Measurements from ENCODE around the gene PTGES3L.

DNA sequence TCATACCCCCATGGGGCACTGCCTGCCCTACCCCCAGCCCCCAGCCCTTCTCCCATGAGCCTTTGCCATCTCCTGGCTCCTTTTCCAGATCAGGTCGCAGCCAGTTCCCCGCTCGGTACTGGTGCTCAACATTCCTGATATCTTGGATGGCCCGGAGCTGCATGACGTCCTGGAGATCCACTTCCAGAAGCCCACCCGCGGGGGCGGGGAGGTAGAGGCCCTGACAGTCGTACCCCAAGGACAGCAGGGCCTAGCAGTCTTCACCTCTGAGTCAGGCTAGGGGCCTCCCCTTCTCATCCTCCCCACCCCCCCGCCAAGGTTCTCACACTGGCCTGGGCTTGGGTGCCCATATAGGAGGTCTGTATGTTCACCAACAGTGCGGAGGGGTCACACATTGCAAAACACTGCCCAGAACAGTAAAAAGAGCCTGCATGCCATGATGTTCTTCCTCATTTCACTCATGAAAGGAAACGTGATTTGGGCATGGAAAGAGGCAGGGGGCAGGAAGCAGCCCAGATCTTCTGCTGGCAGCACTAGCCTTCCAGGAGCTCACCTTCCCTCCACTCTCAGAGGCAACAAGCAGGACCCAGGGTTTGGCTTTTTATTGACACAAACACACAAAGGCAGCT, 34.3 kb upstream of the PTGES3L start:
- TF ChIP-seq, protein P1, sequence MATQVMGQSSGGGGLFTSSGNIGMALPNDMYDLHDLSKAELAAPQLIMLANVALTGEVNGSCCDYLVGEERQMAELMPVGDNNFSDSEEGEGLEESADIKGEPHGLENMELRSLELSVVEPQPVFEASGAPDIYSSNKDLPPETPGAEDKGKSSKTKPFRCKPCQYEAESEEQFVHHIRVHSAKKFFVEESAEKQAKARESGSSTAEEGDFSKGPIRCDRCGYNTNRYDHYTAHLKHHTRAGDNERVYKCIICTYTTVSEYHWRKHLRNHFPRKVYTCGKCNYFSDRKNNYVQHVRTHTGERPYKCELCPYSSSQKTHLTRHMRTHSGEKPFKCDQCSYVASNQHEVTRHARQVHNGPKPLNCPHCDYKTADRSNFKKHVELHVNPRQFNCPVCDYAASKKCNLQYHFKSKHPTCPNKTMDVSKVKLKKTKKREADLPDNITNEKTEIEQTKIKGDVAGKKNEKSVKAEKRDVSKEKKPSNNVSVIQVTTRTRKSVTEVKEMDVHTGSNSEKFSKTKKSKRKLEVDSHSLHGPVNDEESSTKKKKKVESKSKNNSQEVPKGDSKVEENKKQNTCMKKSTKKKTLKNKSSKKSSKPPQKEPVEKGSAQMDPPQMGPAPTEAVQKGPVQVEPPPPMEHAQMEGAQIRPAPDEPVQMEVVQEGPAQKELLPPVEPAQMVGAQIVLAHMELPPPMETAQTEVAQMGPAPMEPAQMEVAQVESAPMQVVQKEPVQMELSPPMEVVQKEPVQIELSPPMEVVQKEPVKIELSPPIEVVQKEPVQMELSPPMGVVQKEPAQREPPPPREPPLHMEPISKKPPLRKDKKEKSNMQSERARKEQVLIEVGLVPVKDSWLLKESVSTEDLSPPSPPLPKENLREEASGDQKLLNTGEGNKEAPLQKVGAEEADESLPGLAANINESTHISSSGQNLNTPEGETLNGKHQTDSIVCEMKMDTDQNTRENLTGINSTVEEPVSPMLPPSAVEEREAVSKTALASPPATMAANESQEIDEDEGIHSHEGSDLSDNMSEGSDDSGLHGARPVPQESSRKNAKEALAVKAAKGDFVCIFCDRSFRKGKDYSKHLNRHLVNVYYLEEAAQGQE (IDR thresholded peaks at IDR 0.05; ENCODE audit: insufficient read depth in 1 of 2, low read depth in 2 of 2, low read length in 2 of 2), result no peak
- TF ChIP-seq POLR2AphosphoS5 (IDR thresholded peaks at IDR 0.05; ENCODE audit: low read depth, low read length), result no peak
- no peak for TF ChIP-seq FOXP2 (optimal IDR thresholded peaks at IDR 0.05; ENCODE audit: borderline replicate concordance, extremely low read depth, extremely low read length, insufficient read depth)
